HG03565 (cell line): ENCODE measurements around the gene PLCH1.

Experiments
- ATAC-seq: cut with Tn5 transposase; IDR thresholded peaks from one replicate; pipeline ENCODE4 v1.9.1; 2021; ENCODE audit warnings: mild to moderate bottlenecking, moderate library complexity; ENCODE audit not compliant: unreplicated experiment

The PLCH1 gene

GRCh38 chr3:155560135-155560534 lies 184.7 kb downstream of the PLCH1 start:
- no peak for ATAC-seq

- ATAC-seq = no peak
Observed at GRCh38 chr3:155556531-155556930, 188.3 kb downstream of the PLCH1 start.

GRCh38 chr3:155555479-155556060 lies 189.3 kb downstream of the PLCH1 start:
- ATAC-seq = no peak

- ATAC-seq = peak; percentile 76
Observed at GRCh38 chr3:155554777-155555451, 190.0 kb downstream of the PLCH1 start.

- ATAC-seq = peak; percentile 37
Observed at GRCh38 chr3:155553780-155554179, 191.1 kb downstream of the PLCH1 start.

- ATAC-seq = no peak
Observed at GRCh38 chr3:155553326-155553725, 191.5 kb downstream of the PLCH1 start.

GRCh38 chr3:155550391-155550790 lies 194.5 kb downstream of the PLCH1 start:
- ATAC-seq = no peak

GRCh38 chr3:155549087-155549486 lies 195.8 kb downstream of the PLCH1 start:
- peak; percentile 91 for ATAC-seq

- ATAC-seq = no peak
Observed at GRCh38 chr3:155548195-155548594, 196.7 kb downstream of the PLCH1 start.

GRCh38 chr3:155535098-155535497 lies 209.8 kb downstream of the PLCH1 start:
- no peak for ATAC-seq

GRCh38 chr3:155528579-155528978 lies 216.3 kb downstream of the PLCH1 start:
- ATAC-seq = no peak

GRCh38 chr3:155525324-155525833 lies 219.5 kb downstream of the PLCH1 start:
- no peak for ATAC-seq

- no peak for ATAC-seq
Observed at GRCh38 chr3:155520463-155520862, 224.4 kb downstream of the PLCH1 start.

- ATAC-seq = peak; percentile 68
Observed at GRCh38 chr3:155519078-155519477, 225.8 kb downstream of the PLCH1 start.

- no peak for ATAC-seq
Observed at GRCh38 chr3:155517903-155518302, 227.0 kb downstream of the PLCH1 start.

- no peak for ATAC-seq
Observed at GRCh38 chr3:155516439-155516838, 228.4 kb downstream of the PLCH1 start.

GRCh38 chr3:155512867-155513261 lies 232.0 kb downstream of the PLCH1 start:
- no peak for ATAC-seq

- no peak for ATAC-seq
Observed at GRCh38 chr3:155512175-155512866, 232.6 kb downstream of the PLCH1 start.

- no peak for ATAC-seq
Observed at GRCh38 chr3:155504682-155505081, 240.2 kb downstream of the PLCH1 start.

- no peak for ATAC-seq
Observed at GRCh38 chr3:155502630-155503029, 242.2 kb downstream of the PLCH1 start.

- ATAC-seq = no peak
Observed at GRCh38 chr3:155500194-155500818, 244.6 kb downstream of the PLCH1 start.
